Activated effector memory CD4-positive, alpha-beta T cell treated with Interleukin-2 at 50 U/mL for 16 hours (primary cell): ENCODE data around the gene ST3GAL6.
"Not testable (repeated sequence)": the region's sequence is repeated elsewhere in the genome, so short reads cannot be mapped to it uniquely, and the experiment has no call there.

ENCODE experiments used
- DNase-seq: peaks from one replicate; pipeline ENCODE4 v3.0.0-alpha.2; 2020

Gene ST3GAL6

GRCh38 chr3:98807561-98807960 is 44.4 kb downstream of the ST3GAL6 start:
- DNase-seq, result no peak

GRCh38 chr3:98808071-98808470 is 44.9 kb downstream of the ST3GAL6 start:
- DNase-seq, result no peak

GRCh38 chr3:98809557-98809956 is 46.4 kb downstream of the ST3GAL6 start:
- no peak for DNase-seq

GRCh38 chr3:98811048-98811447 is 47.9 kb downstream of the ST3GAL6 start:
- no peak for DNase-seq

GRCh38 chr3:98812851-98813374 is 49.8 kb downstream of the ST3GAL6 start:
- no peak for DNase-seq

GRCh38 chr3:98814817-98815420 is 51.8 kb downstream of the ST3GAL6 start:
- DNase-seq, result no peak

GRCh38 chr3:98817547-98818041 is 54.5 kb downstream of the ST3GAL6 start:
- no peak for DNase-seq

- no peak for DNase-seq
Measured at GRCh38 chr3:98821063-98821462, 57.9 kb downstream of the ST3GAL6 start.

- no peak for DNase-seq
Measured at GRCh38 chr3:98823791-98824190, 60.7 kb downstream of the ST3GAL6 start.

GRCh38 chr3:98824256-98824655 is 61.1 kb downstream of the ST3GAL6 start:
- DNase-seq, result no peak

GRCh38 chr3:98826126-98826525 is 63.0 kb downstream of the ST3GAL6 start:
- no peak for DNase-seq

GRCh38 chr3:98827221-98827920 is 64.2 kb downstream of the ST3GAL6 start:
- no peak for DNase-seq

- no peak for DNase-seq
Measured at GRCh38 chr3:98829246-98829832, 66.2 kb downstream of the ST3GAL6 start.

GRCh38 chr3:98831060-98831459 is 67.9 kb downstream of the ST3GAL6 start:
- not testable (repeated sequence) for DNase-seq

GRCh38 chr3:98839846-98840245 is 76.7 kb downstream of the ST3GAL6 start:
- no peak for DNase-seq

GRCh38 chr3:98843266-98843959 is 80.3 kb downstream of the ST3GAL6 start:
- DNase-seq, result no peak
